Measurements from ENCODE around the gene CD34.
"Not testable (repeated sequence)": the region's sequence is repeated elsewhere in the genome, so short reads cannot be mapped to it uniquely, and the experiment has no call there.

CD34 gene

DNA sequence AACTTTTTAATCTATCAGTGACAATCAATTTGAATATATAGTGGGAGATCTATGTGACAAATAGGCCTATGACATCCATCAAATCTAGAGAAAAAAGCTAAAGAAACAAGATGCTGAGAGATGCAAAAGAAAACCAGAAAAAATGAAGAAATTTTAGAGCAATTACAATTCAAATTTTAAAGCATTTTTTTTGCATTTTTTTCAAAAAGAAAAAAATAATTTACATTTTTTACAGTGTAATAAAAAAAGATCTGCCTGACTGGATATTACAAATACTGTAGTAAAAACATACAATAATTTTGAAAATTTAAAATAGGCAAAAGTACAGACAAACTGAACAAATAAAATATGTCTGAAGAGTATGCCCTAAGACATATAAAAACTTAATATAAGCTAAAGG lies 14.4 kb downstream of the CD34 start:
- DNase-seq = no peak

DNA sequence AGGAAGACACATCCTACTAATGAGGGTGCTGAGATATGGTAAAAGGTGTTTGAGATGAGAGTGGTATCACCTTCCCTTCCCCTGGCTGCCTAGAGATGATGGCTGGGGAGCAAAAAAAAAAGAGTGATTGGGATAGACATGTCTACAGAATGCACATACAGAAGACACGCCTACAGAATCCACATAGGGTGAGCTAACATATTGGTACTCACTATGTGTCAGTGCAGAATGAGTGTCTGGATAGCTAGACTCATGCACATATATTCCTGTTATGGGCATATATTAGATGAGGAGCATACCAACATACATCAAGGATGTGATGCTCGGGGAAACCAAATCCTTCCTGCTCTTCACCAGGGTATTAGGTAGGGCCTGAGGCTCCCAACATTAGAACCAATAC lies 16.2 kb downstream of the CD34 start:
- DNase-seq = no peak

DNA sequence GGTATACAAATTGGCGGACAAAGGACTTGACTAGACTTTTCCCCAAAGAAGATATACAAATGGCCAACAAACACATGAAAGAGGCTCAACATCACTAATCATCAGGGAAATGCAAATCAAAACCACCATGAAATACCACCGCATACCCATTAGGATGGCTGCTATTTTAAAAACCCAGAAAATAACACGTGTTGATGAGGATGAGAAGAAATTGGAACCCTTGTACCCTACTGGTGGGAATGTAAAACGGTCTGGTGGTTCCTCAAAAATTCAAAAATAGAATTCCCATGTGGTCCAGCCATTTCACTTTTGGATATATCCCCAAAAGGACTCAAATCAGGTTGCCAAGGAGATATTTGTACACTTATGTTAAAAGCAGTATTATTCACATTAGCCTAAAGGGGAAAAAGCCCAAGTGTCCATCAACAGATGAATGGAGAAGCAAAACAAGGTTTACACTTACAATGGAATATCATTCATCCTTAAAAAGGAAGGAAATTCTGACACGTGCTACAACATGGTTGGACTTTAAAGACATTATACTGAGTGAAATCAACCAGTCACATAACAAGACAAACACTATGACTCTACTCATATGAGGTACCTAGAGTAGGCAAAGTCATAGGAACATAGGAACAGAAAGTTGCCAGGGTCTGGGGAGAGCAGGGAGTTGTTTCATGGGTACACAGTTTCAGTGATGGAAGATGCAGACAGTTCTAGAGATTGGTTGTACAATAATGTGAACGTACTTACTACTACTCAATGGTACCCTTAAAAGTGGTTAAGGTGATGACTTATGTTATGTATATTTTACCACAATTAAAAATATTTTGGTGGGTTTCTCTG lies 17.0 kb downstream of the CD34 start:
- no peak for DNase-seq

DNA sequence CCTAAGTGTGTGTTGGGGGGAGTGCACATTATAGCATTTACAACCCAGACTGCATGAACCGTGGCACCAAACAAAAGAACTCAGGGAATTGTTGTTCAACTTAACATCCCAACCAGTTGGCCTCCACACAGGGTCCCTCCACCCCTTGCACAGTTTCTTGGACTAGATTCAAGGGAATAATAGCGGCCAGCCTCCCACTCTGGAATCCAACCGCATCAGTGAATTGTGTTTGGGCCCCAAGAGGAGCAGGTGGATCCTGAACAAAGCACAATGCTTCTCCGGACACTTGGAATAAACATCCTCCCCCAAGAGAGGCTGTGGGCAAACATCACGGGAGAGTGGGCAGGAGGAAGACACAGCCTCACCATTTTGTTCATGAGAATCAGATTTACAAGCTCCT lies 18.2 kb downstream of the CD34 start:
- no peak for DNase-seq

DNA sequence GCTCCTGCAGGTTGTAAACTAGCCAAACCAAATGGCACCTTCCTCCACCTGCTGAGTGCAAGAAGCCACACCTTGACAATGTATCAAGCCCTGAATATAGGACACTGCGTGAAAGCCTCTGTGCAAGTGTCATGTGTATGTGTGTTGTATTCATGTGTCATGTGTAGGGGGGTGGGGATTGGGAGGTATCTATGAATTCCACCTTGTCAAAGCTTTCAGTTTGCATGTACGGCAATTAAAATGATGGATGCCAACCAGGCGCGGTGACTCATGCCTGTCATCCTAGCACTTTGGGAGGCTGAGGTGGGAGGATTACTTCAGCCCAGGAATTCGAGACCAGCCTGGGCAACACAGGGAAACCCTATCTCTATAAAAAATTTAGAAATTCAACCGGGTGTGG lies 19.8 kb downstream of the CD34 start:
- DNase-seq = no peak

DNA sequence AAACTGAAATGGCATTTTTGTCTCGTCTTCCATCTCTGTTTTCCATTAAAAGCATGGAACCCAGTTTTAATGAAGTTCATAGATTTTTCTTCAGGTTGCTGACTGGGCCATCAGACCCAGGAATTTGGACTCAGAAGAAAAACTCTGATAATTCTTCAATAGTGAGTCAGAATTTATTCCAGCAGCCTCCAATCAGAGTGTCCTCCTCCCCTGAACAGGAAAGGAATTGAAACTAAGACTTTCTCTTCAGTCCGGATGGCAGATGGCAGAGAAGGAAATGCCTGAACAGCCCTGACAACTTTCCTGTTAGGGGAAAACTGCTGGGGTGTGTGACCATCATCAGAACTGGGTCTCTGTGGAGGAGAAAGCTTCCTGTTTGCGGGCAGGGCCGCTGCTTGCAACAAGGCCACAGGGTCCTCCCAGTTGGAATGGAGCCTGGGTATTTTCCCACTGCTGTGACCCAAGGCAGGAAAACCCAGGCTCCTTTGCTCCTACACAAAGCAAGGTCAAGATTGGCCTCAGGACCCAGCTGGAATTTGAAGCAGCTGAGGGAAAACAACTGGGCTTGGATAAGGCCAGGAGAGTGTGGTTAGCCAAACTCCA lies 20.7 kb downstream of the CD34 start:
- no peak for DNase-seq

DNA sequence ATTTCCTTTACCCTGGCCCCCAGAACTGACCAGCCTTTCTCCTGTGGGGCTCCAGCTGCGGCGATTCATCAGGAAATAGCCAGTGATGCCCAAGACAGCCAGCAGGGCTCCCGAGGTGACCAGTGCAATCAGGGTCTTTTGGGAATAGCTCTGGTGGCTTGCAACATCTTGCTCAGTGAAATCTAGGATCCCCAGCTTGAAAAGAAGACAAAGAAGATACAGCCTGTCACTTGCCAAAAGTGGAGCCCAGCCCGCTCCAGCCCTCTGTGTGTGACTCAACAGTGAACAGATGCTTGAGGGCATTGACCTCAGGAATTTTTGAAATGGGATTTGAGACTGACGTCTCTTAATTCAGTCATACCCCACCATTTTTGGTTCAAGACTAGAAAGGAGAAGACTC lies 22.3 kb downstream of the CD34 start:
- no peak for DNase-seq

DNA sequence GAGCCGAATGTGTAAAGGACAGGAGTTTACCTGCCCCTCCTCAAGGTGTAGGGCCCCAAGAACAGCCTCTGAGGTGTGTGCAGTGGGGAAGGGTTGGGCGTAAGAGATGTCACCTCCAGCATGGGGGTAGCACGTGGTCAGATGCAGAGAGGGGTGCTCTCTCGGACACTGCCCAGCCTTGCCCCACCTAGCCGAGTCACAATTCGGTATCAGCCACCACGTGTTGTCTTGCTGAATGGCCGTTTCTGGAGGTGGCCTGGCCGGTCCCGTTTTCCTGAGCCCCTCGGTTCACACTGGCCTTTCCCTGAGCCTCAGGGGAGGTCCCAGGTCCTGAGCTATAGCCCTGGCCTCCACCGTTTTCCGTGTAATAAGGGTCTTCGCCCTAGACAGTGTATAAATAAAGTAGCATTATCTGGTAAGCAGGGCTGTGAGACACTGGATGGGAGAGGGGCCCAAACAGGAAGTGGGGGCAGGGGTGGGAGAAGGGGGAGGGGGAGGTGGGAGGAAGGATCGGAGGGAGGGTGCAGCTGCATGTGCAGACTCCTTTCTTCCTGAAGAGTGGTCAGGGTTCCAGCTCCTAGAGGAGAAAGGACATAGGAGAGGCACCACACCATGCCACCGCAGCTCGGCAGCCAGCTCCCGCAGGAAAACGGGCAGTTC lies 23.3 kb downstream of the CD34 start:
- DNase-seq = no peak

DNA sequence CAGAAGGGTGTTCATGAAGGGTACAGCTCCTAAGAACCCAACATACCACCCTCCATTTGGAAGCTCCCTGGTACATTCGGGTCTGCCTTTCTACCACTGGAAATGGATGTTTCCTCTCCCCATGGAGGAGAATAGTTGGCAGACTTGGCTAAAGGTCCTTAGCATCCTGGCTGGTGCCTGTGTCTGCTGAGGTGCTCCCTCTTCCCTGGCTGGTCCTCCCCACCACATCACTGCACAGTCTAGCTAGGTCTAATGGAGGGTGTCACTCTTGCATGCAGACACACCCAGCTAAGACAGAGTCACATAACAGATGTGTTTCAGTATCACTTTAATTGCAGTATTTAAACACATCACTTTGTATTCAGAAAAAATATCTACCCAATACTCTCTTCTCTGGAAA lies 24.7 kb downstream of the CD34 start:
- no peak for DNase-seq

DNA sequence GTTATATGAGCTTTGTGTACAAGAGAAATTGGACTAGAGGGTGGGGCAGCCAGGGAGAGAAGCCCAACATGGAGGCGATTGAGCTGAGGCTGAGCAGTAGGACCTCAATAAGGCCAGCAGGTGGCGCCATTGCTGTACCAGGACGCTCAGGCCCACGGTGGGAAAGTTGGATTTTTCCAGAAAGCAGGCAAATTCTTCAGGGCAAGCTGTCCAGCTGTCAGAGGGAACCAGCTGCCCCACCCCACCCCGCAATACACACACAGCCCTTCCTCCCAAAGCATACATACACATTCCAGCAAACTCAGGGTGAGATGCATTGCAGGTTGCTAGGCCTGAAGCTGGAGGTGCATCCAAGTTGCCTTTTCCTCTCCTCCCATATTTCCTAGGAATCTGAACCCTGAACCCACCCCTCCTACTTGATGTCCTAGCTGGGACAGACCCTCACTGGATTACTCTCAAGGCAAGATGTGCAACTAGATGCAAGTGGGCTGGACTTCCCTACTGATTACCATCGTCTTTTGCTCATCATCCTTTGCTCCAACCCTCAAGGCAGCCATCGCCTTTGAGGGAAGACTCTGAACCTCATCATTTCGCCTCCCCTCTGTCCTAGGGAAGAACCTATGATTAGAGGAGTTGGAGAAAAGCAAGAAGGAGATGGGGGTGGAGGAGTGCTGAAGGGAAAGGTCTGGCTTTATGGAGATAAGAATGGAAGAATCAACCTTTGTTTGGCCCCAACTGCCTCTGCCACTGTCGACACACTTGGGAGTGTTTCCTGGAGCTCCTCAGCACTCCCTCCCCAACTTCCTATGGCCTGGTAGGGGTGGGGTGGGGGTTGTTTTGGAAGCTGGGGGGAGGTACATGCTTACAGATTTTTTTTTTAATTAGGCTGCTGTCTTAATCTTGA lies 25.5 kb downstream of the CD34 start:
- no peak for DNase-seq

DNA sequence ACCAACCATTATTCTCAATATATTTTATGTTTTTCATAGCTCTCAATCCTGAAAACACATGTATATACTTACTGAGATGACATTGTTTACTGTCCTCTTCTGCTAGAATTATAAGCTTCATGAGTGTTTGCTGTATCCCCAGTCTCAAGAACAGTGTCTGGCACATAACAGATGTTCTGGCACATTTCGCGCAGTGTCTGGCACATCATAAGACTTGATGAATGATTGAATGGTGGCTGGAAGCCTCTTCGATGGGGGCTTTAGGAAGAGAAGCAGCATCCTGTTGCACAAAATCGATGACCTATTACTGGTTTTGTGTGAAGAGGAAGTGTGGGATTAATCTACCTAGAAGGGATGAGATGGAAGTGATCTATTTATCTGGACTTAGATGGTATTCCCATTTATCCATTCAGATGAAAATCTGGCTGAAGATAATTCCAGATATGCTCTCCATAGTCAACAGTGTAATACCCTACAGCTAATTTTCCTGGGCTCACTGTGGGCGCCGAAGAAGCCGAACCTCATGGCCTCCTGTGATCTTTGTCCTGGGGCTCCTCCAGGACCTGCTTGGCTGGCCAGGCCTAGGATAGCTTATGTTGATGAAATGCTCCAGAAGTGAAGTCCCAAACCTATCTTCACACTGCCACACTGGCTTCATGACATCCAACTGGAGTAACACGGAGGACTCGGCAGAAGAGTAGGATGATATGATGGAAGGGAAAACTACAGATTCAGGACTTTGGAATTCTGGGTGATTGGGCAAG lies 26.5 kb downstream of the CD34 start:
- no peak for DNase-seq

DNA sequence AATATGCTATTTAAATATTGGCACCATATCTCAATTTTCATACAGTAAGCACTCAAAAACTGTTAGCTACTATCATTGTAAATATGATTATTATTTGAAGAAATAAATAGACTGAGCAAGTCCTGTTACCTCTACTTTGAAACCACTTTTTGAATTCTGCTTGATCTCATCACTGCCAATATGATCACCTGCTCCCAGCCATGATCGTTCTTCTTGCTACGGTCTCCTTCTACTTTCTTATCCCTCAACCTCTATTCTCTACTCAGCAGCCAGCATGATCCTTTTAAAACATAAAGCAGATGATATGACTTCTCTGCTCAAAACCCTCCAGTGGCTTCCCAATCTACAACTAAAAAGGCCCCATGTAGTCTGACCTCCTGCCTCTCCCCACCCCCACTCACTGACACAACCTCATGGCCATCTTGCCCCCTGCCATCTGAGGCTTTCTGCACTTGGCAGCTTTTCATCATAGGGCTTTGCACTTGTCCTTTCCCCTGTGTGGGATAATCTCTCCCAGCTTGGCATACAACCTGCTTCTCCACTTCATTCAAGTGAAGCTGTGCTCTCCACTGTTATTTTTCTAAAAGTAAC lies 27.2 kb downstream of the CD34 start:
- DNase-seq = no peak

DNA sequence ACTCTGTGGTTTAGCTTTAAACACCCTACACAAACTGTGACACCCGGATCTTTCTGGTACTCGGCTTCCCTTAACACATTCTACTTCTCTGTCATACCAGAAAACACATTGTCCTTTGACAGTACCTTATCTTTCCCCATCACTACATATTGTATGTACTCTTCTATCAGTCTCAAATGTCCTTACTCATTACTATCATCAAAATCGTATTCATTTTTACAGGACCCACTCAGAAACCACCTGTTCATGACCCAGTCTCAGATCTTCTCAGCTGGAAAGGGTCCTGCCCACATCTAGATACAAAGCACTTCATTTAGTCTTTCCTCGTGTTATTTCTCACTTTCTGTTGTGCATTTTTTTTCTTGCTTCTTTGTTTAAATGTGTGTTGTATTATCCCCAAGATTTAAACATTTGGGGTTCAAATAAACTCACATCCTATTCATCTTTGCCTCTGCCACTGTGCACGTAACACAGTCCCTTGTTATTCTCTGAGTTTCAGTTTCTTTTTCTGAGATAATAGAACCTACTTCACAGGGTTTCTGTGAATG lies 27.7 kb downstream of the CD34 start:
- DNase-seq = no peak

DNA sequence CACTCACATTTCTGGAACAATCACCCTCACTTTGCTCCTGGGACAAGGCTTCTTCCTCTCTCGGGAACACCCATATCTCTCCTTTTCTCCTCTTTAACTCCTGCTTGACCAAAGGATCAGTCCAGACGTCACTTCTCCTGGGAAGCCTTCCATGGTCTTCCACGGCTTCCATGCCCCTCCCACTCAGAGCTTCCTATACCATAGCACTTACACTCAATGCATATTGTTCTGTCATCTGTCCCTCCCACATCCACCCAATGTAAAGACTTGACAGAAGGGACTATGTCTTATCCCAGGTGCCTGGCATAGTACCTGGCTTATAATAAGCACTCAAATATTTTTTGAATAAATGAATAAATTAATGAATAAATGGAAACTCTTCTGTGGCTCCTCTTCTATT lies 28.2 kb downstream of the CD34 start:
- DNase-seq = no peak

DNA sequence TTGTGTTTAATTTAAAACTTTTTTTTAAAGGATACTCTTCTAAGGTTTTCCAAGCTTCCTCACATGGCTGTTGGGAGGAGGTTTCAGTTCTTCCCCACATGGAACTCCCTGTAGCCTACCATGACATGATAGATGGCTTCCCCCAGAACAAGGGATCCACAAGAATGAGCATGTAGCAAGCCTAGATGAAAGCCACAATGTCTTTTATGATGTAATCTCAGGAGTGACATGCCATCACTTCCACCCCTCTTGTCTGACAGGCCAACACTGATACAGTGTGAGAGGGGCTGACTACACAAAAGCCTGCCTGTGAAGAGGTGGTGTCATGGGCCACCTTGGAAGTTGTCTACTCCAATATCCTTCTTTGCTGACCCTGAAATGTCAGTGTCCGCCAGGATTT lies 32.0 kb downstream of the CD34 start:
- DNase-seq = no peak

DNA sequence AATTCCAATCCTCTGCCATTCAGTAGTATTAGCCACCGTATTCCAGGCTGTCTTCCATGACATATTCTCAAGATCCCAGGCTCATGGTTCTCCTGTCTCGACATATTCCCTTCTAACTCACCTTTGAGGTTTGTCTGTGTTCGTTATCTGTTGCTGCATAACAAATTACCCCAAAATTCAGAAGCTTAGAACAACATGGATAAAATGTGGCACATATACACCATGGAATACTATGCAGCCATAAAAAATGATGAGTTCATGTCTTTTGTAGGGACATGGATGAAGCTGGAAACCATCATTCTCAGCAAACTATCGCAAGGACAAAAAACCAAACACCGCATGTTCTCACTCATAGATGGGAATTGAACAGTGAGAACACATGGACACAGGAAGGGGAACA lies 33.0 kb downstream of the CD34 start:
- DNase-seq = not testable (repeated sequence)

DNA sequence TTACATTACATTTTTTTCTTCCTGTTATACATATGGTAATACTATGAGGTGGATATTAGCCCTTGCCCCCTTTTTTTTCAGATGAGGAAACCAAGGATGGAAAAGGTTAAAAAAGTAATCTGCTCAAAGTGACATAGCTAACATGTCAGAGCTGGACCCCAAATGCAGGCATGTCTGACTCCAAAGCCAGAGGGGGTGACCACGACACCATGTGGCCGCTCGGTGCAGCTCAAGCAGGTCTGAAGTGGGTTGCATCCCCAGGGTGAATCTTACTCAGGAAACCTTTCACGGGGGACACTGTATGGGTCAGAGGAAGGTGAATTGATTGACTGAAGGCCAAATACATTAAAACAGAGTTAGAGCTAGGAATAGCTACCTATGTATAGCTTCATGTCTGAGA lies 34.8 kb downstream of the CD34 start:
- DNase-seq = no peak

DNA sequence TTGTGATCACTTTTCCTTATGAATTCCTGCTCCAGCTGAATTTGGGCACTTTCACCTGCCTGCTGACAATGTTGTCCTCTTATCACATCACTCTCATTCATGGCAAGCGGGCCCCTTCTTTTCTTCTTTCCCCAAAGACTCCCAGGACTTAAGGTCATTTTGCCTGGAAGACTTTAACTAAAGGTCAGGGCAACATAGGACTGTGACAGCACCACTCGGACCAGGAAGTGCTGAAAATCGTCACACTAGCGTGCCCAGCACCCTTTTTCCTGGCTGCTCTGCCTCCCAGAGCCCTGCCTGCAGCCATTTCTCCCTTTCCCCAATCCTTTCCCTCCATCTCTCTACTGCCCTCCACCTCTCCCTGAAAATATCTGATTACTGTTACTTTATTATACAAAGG lies 35.4 kb downstream of the CD34 start:
- DNase-seq = no peak

DNA sequence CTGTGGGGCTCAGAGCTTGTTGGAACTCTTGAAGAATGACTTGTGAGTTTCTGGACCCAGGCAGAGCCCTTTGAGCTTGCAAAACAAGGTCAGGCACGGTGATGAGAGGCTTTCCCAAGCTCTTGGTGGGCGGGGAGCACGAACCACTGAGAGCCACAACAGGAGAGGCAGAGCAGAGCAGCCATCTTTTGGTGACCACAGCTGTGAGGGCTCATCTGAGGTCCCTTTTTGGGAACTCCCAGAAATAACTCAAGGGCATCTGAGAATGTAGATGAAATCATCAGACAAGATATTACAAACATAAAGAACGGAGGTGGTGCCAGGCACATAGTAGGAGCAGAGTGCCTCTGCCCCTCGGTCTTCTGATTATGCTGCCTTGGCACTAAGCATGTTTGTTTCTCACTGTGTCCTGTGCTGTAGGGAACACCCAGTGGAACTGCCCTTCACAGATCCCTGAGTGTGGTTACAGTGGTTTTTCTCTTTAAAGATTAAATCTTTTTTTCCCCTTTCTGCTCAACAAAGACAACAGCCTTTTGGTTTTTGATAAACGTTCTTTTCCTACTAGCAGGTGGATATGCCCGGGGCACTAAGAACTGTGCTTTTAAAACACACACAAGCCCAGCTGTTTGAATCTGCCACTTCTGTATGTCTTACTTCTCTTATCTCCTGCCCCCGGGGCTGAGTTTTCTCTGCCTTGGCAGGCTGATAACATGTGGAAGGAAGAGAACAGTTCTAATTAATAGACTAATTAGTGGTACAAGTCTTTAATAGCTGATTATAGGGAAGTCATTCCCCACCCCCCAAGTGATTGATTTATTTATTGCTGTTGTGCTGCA lies 37.7 kb downstream of the CD34 start:
- no peak for DNase-seq

DNA sequence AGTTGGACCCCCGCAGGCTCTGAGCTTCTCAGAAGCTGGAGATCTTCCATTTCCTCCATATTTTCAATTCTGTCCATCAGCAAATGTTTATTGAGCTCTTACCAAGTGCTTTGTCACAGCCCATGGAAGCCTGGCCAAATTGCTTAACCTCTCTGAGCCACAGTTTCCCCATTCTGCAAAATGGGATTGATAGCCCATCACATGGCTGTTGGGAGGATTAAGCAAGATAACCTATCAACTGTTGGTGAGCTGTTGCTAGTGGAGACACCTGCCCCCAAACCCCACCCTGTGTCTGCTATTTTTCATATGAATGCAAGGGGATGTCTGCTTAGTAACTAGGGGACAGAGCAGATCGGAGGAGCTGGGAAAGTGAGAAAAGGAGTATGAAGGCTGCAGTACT lies 38.3 kb downstream of the CD34 start:
- DNase-seq = no peak

DNA sequence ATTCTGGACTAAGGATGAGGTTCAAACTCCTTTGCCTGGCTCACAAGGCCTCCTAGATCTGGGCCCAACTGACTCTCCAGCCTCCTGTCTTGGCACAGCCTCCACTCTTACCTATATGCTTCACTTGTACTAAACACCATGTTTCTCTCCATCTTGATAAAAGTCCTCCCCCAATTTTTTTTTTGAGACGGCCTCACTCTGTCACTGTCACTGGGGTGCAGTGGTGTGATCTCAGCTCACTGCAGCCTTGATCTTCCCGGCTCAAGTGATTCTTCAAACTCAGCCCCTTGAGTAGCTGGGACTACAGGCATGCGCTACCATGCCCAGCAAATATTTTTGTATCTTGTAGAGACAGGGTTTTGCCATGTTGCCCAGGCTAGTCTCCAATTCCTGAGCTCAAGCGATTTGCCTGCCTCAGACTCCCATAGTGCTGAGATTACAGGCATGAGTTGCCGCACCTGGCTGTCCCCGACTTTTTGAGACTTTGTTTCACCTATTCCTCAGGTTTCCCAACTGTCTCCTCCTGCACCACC lies 39.7 kb downstream of the CD34 start:
- no peak for DNase-seq
